ENCODE data around the gene VGLL4.
"Not testable (repeated sequence)": the region's sequence is repeated elsewhere in the genome, so short reads cannot be mapped to it uniquely, and the experiment has no call there.

Gene VGLL4

DNA sequence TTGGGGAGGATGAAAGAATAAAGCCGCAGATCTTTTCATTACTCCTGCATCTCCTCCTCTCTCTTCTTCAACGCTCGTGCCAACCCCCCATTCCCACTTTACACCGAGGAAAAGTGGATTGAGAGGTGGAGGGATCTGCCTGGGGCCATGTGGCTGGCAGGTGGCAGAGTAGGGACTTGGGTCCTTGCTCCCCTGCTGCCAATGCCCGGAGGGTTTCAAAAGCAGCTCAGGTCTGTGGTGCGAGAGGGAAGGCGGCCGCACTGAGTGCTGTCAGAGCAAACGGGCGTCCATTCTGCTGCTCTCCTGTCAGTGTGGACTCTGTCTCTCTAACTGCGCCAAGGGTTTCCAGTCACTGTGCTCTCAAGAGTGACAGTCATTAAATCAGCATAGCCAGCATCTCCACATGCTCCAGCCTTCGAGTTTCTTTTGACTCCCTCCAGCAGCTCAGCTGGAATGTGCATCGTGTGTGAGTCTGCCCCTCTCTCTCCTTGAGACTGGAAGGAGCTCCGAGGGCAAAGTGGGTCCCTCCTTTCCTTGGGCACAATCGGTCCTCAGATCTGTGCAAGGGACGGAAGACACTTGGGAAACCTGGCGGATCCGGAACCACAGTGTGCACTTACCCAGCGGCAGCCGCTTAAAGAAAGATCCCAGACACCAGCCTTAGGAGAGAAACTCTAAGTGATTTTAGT lies 68.6 kb downstream of the VGLL4 start:
- ChIA-PET POLR2A (no interaction called here), CTCF (no interaction called here)
- TF ChIP-seq FOXM1 (IDR thresholded peaks at IDR 0.05; ENCODE audit: borderline replicate concordance) (no peak), HDGF (IDR thresholded peaks at IDR 0.05; ENCODE audit: borderline replicate concordance) (no peak), NFRKB (IDR thresholded peaks at IDR 0.05) (no peak), FOXK2 (IDR thresholded peaks at IDR 0.05) (no peak), LEF1 (IDR thresholded peaks at IDR 0.05; ENCODE audit: borderline replicate concordance) (no peak), SP1 (IDR thresholded peaks at IDR 0.05) (no peak), ARNT (IDR thresholded peaks at IDR 0.05) (no peak)

DNA sequence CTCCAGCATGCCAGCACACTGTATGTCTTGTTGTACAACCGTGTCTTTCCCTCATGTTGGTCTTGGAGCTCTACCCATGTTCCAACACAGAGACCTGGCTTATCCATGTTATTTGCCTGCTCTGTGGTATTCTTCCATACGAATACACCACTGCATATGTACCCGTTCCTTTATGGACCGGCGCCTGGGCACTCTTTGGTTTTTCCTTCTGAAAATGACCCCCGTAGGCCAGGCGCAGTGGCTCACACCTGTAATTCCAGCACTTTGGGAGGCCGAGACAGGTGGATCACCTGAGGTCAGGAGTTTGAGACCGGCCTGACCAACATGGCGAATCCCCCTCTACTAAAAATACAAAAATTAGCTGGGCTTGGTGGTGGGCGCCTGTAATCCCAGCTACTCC lies 71.1 kb downstream of the VGLL4 start:
- POLR2A ChIA-PET; DNase-seq (ENCODE audit: extremely low spot score): not testable (repeated sequence)
- CTCF ChIA-PET, result interaction anchor here (0.7 kb wide), 1 partner anchor 421 kb away, joined by 4 read pairs; no protein-coding TSS in a partner anchor

More for the DNA sequence above, 68.6 kb downstream of the VGLL4 start:
- DNase-seq (ENCODE audit: extremely low spot score), result no peak

DNA sequence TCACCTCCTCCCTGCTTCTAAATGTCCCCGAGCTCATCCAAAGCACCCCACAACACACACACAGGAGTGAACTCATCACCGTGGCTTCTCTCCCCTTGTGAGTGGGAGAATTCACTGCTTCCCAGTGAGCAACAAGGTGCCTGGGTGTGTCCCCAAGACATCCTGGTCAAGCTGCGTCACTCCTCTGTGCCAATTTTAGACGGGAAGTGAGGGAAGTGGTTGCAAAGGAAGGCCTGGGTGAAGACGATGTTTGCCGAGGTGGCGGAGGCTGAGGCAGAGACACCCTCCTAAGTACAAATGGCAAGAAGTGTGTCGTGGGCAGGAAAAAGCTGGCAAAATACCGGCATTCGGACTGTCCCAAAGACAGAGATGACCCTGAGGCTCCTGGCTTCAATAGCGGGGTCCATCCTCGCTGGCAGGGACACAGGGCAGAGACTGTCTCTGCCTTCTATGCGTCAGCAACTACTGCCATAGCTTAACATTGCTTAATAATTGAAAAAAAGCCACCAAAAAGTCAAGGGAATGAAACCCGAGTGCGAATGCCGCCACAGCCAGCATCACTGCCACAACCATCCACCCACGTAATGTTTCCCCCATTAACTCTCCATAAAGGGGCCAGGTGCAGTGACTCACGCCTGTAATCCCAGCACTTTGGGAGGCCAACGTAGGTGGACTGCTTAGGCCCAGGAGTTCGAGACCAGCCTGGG lies 72.8 kb downstream of the VGLL4 start:
- CTCF ChIA-PET, result no interaction called here
- no peak for DNase-seq (ENCODE audit: extremely low spot score)
- POLR2A ChIA-PET, result no interaction called here
- TF ChIP-seq SUZ12 (IDR thresholded peaks at IDR 0.05), result no peak
- TF ChIP-seq ELF4 (IDR thresholded peaks at IDR 0.05), result no peak
- no peak for TF ChIP-seq L3MBTL2 (conservative IDR thresholded peaks at IDR 0.05)
- TF ChIP-seq FOXA1 (IDR thresholded peaks at IDR 0.05), result no peak
- TF ChIP-seq, protein P1, sequence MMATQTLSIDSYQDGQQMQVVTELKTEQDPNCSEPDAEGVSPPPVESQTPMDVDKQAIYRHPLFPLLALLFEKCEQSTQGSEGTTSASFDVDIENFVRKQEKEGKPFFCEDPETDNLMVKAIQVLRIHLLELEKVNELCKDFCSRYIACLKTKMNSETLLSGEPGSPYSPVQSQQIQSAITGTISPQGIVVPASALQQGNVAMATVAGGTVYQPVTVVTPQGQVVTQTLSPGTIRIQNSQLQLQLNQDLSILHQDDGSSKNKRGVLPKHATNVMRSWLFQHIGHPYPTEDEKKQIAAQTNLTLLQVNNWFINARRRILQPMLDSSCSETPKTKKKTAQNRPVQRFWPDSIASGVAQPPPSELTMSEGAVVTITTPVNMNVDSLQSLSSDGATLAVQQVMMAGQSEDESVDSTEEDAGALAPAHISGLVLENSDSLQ (IDR thresholded peaks at IDR 0.05), result no peak
- no peak for TF ChIP-seq TARDBP (IDR thresholded peaks at IDR 0.05)
- no peak for TF ChIP-seq BHLHE40 (IDR thresholded peaks at IDR 0.05; ENCODE audit: borderline replicate concordance)
- TF ChIP-seq FOXK2 (IDR thresholded peaks at IDR 0.05), result no peak

DNA sequence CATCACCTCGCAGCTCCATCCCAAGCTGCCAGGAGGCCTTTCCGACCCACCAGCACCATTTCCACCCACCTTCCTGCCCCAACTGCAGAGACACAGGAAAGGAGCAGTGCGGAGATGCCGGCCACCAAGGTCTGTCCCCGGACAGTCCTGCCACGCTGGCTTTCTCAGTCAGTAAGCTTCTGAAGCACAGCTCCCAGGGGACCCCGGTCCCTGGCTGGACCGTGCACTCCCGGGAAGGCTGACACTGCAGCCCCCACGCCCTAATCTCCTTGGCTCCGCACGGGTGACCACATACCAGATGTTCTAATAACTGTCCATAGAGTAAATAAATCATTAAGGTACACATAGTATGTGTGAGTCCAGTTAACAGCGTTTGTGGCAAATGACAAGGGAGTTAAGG lies 73.5 kb downstream of the VGLL4 start:
- ChIA-PET POLR2A (no interaction called here), CTCF (no interaction called here)
- no peak for TF ChIP-seq FOXM1 (IDR thresholded peaks at IDR 0.05; ENCODE audit: borderline replicate concordance)
- TF ChIP-seq L3MBTL2 (conservative IDR thresholded peaks at IDR 0.05), result no peak
- TF ChIP-seq FOXA1 (IDR thresholded peaks at IDR 0.05), result no peak
- no peak for TF ChIP-seq LEF1 (IDR thresholded peaks at IDR 0.05; ENCODE audit: borderline replicate concordance)
- no peak for TF ChIP-seq FOXK2 (IDR thresholded peaks at IDR 0.05)
- TF ChIP-seq CTBP1 (IDR thresholded peaks at IDR 0.05; ENCODE audit: borderline replicate concordance), result no peak
- no peak for TF ChIP-seq SP1 (IDR thresholded peaks at IDR 0.05)
- TF ChIP-seq HDGF (IDR thresholded peaks at IDR 0.05; ENCODE audit: borderline replicate concordance), result no peak
- DNase-seq (ENCODE audit: extremely low spot score), result no peak

DNA sequence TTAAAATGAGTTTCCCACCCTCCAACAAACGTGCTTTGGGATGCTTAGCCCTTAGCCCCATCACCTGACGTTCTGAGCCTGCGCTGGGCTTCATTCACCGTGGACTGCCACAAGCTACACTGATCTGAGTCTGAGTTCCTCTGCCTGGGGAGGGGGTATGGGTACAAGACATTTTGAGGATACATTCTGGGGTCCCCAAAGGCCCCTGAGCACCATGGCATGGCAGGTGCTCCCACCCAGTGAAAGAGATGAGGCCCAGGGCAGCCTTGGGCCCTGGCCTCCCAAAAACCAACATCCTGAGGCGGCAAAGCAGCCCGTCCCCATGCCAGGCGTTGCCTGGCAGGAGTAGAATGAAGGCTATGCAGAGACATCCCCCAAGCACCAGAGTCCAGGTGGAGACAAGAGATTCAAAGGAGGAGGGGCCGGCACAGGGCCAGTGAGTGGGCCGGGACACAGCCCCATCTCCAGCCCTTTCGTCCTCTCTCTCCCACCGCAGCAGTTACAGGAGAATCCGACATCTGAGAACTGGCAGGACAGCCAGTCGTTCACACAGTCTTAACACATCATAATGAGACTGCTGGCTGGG lies 74.5 kb downstream of the VGLL4 start:
- ChIA-PET CTCF (no interaction called here), POLR2A (no interaction called here)
- DNase-seq (ENCODE audit: extremely low spot score), result no peak
- TF ChIP-seq CTBP1 (IDR thresholded peaks at IDR 0.05; ENCODE audit: borderline replicate concordance), result no peak
- no peak for TF ChIP-seq ARNT (IDR thresholded peaks at IDR 0.05)
- TF ChIP-seq SP1 (IDR thresholded peaks at IDR 0.05), result no peak
- TF ChIP-seq, protein P1 (IDR thresholded peaks at IDR 0.05), result no peak
- TF ChIP-seq NFRKB (IDR thresholded peaks at IDR 0.05), result no peak
- TF ChIP-seq LEF1 (IDR thresholded peaks at IDR 0.05; ENCODE audit: borderline replicate concordance), result no peak
- TF ChIP-seq FOXM1 (IDR thresholded peaks at IDR 0.05; ENCODE audit: borderline replicate concordance), result no peak
- no peak for TF ChIP-seq BHLHE40 (IDR thresholded peaks at IDR 0.05; ENCODE audit: borderline replicate concordance)
- TF ChIP-seq SUZ12 (IDR thresholded peaks at IDR 0.05), result no peak
- TF ChIP-seq ELF4 (IDR thresholded peaks at IDR 0.05), result no peak
- TF ChIP-seq L3MBTL2 (conservative IDR thresholded peaks at IDR 0.05), result no peak
- no peak for TF ChIP-seq FOXA1 (IDR thresholded peaks at IDR 0.05)
- no peak for TF ChIP-seq FOXK2 (IDR thresholded peaks at IDR 0.05)
- no peak for TF ChIP-seq ZNF384 (IDR thresholded peaks at IDR 0.05)
- TF ChIP-seq TARDBP (IDR thresholded peaks at IDR 0.05), result no peak
- TF ChIP-seq HDGF (IDR thresholded peaks at IDR 0.05; ENCODE audit: borderline replicate concordance), result no peak

DNA sequence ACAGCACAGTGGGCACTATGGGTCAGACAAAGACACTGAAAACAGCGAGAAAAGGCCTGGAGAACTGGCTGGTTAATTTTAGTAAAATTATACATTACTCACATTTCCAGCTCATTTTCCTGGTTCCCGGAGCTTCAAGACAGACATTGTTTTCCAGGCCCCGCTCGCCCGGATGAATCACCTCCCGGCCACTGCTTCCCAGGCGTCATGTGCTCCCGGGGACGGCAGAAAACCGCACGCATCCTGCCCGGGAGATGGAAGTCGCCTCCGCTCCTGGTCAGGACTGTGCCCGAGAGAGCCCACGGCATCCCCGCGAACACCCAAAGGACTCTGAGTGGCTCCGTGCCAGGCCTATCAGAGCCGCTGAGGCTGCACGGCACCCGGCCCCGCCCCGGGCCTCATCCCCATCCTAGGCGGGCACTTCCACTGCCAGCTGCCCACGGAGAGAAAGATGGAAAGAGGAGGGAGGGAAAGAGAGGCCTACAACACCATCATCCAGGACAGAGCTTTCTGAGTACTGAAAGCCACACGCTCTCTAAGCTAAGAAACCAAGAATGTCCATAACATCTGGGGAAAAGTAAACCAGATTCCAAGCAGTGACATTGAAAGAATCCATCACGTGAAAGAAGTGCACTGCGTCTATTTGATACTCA lies 75.1 kb downstream of the VGLL4 start:
- DNase-seq (ENCODE audit: extremely low spot score), result no peak
- ChIA-PET CTCF (no interaction called here), POLR2A (no interaction called here)
- TF ChIP-seq FOXA1 (IDR thresholded peaks at IDR 0.05) (no peak), NFRKB (IDR thresholded peaks at IDR 0.05) (no peak), FOXK2 (IDR thresholded peaks at IDR 0.05) (no peak), CTBP1 (IDR thresholded peaks at IDR 0.05; ENCODE audit: borderline replicate concordance) (no peak), SP1 (IDR thresholded peaks at IDR 0.05) (no peak), HDGF (IDR thresholded peaks at IDR 0.05; ENCODE audit: borderline replicate concordance) (no peak), BHLHE40 (IDR thresholded peaks at IDR 0.05; ENCODE audit: borderline replicate concordance) (no peak), ARNT (IDR thresholded peaks at IDR 0.05) (no peak)
- TF ChIP-seq, protein P1 (IDR thresholded peaks at IDR 0.05), result no peak
